Epithelial cell of prostate (primary cell): ENCODE data around the gene ITPK1.

Experiments used
- DNase-seq: peaks from one replicate; pipeline ENCODE4 v3.0.0-alpha.2; 2011; ENCODE audit warnings: low read depth, low spot score
- H3K27ac ChIP-seq: fragments of 450-650 bp; 2 replicates; pipeline ENCODE4 v1.5.1; 2017; ENCODE audit warnings: mild to moderate bottlenecking

Gene ITPK1

GRCh38 chr14:92922155-92922735 is 193.5 kb downstream of the ITPK1 start:
- DNase-seq: no peak
- H3K27ac ChIP-seq: no peak overlapping the region

GRCh38 chr14:92920001-92920400 is 195.7 kb downstream of the ITPK1 start:
- DNase-seq: no peak
- H3K27ac ChIP-seq: no peak overlapping the region

- no peak overlapping the region for H3K27ac ChIP-seq
- no peak for DNase-seq
These were observed 197.8 kb downstream of the ITPK1 start for GRCh38 chr14:92917956-92918355.

GRCh38 chr14:92917041-92917940 is 198.4 kb downstream of the ITPK1 start:
- H3K27ac ChIP-seq: no peak overlapping the region
- DNase-seq: no peak

- H3K27ac ChIP-seq: no peak overlapping the region
- no peak for DNase-seq
These were observed 199.5 kb downstream of the ITPK1 start for GRCh38 chr14:92916201-92916600.

GRCh38 chr14:92914087-92914656 is 201.6 kb downstream of the ITPK1 start:
- no peak for DNase-seq
- no peak overlapping the region for H3K27ac ChIP-seq

GRCh38 chr14:92907316-92907911 is 208.3 kb downstream of the ITPK1 start:
- no peak for DNase-seq
- no peak overlapping the region for H3K27ac ChIP-seq

GRCh38 chr14:92906823-92907222 is 208.9 kb downstream of the ITPK1 start:
- no peak for DNase-seq
- H3K27ac ChIP-seq: no peak overlapping the region

- no peak for DNase-seq
- H3K27ac ChIP-seq: no peak overlapping the region
These were observed 209.3 kb downstream of the ITPK1 start for GRCh38 chr14:92906420-92906819.

- no peak overlapping the region for H3K27ac ChIP-seq
- DNase-seq: no peak
These were observed 210.1 kb downstream of the ITPK1 start for GRCh38 chr14:92905667-92906066.

GRCh38 chr14:92903359-92903758 is 212.4 kb downstream of the ITPK1 start:
- DNase-seq: no peak
- no peak overlapping the region for H3K27ac ChIP-seq

GRCh38 chr14:92902726-92903125 is 213.0 kb downstream of the ITPK1 start:
- DNase-seq: no peak
- H3K27ac ChIP-seq: no peak overlapping the region

GRCh38 chr14:92902191-92902590 is 213.5 kb downstream of the ITPK1 start:
- DNase-seq: no peak
- no peak overlapping the region for H3K27ac ChIP-seq

- no peak overlapping the region for H3K27ac ChIP-seq
- peak; percentile 26 for DNase-seq
These were observed 215.1 kb downstream of the ITPK1 start for GRCh38 chr14:92900660-92901059.

- no peak for DNase-seq
- H3K27ac ChIP-seq: no peak overlapping the region
These were observed 217.1 kb downstream of the ITPK1 start for GRCh38 chr14:92898566-92899131.

GRCh38 chr14:92897922-92898565 is 217.7 kb downstream of the ITPK1 start:
- H3K27ac ChIP-seq: no peak overlapping the region
- DNase-seq: no peak

- H3K27ac ChIP-seq: no peak overlapping the region
- no peak for DNase-seq
These were observed 220.3 kb downstream of the ITPK1 start for GRCh38 chr14:92895352-92895878.

- no peak for DNase-seq
- no peak overlapping the region for H3K27ac ChIP-seq
These were observed 223.1 kb downstream of the ITPK1 start for GRCh38 chr14:92892589-92892988.

GRCh38 chr14:92890830-92891588 is 224.7 kb downstream of the ITPK1 start:
- H3K27ac ChIP-seq: no peak overlapping the region
- DNase-seq: no peak
